ENCODE measurements around the gene VAMP1. TPM values are rescaled to one million over a fixed set of nuclear protein-coding genes. Genes with fewer than 3 reads are reported as not detected.

VAMP1 gene
- total and polyA plus RNA-seq, 2 donors (not counting 3 experiments of a cell fraction or from before 2014, with no cell fraction given) = 7.0 to 9.0 TPM

GRCh38 chr12:6434205-6435140 lies 36.0 kb downstream of the VAMP1 start:
- Histone ChIP-seq H4K20me1 (replicated peaks; ENCODE audit: control insufficient read depth, extremely low read depth, insufficient read depth, low read length) (no peaks in the 10 kb centered on the region), H3K4me2 (ENCODE audit: insufficient read depth, low read length) (no peak overlapping the region), H3K27ac (ENCODE audit: insufficient read depth, low read depth, low read length) (no peak overlapping the region), H3K9me3 (replicated peaks; ENCODE audit: control insufficient read depth, insufficient read depth, low read length) (no peaks in the 10 kb centered on the region), H3K9ac (replicated peaks; ENCODE audit: extremely low read depth, insufficient read depth, low read length) (no peak overlapping the region), H3K4me3 (replicated peaks in 1 of 3; ENCODE audit: insufficient read depth in 1 of 3, low read depth in 1 of 3, low read length in 3 of 3) (no peak overlapping the region), H3K27me3 (ENCODE audit: control insufficient read depth in 2 of 2, insufficient read depth in 2 of 2, low read length in 2 of 2) (no peaks in the 10 kb centered on the region), H3K79me2 (ENCODE audit: control insufficient read depth, insufficient read depth, low read length) (no peaks in the 10 kb centered on the region), H2AFZ (ENCODE audit: low read depth, low read length) (no peak overlapping the region), H3K4me1 (ENCODE audit: control insufficient read depth, extremely low read depth, insufficient read depth, low read length) (peaks cover 18% of the 10 kb centered on the region), H3K9me1 (replicated peaks; ENCODE audit: control insufficient read depth, extremely low read depth, insufficient read depth, low read length) (no peaks in the 10 kb centered on the region), H3K36me3 (ENCODE audit: control insufficient read depth in 2 of 2, extremely low read depth in 1 of 2, insufficient read depth in 2 of 2, low read length in 2 of 2) (no peaks in the 10 kb centered on the region)
- ChIA-PET CTCF (interaction anchor here (1.2 to 4.0 kb wide), 2 partner anchors 8 to 31 kb away, joined by 5 to 19 read pairs; no protein-coding TSS in a partner anchor), POLR2A (no interaction called here)
- intact Hi-C loops (cut with micrococcal nuclease) (no loop called here), dilution Hi-C loops (cut with MboI; ENCODE audit: extremely low pct_ligation_motif_present, low sequenced_read_pairs) (no loop called here)
- BruUV-seq (replicated peaks) = no TSS peak
- FAIRE-seq (no peak), DNase-seq (ENCODE audit: low read depth, low spot score) (no peak)
- TF ChIP-seq CTCF (IDR thresholded peaks at IDR 0.05; ENCODE audit: extremely low read depth in 1 of 2, insufficient read depth in 1 of 2, low read depth in 1 of 2, low read length in 2 of 2) (no peak), POLR2A (IDR thresholded peaks at IDR 0.05; ENCODE audit: low read depth, low read length) (no peak), POLR2AphosphoS5 (IDR thresholded peaks at IDR 0.05; ENCODE audit: insufficient read depth, low read depth, low read length) (no peak), MAX (IDR thresholded peaks at IDR 0.05; ENCODE audit: insufficient read depth, insufficient read length) (no peak), MYC (IDR thresholded peaks at IDR 0.05; ENCODE audit: low read depth, low read length) (no peak), GATA2 (IDR thresholded peaks at IDR 0.05; ENCODE audit: insufficient read depth, insufficient read length, low read depth, low read length) (no peak), FOS (IDR thresholded peaks at IDR 0.05; ENCODE audit: borderline replicate concordance, insufficient read depth, low read length) (no peak), EZH2 (IDR thresholded peaks at IDR 0.05; ENCODE audit: borderline replicate concordance, low read depth, low read length, severe bottlenecking) (no peak)

Measured in endothelial cell of umbilical vein (primary cell).